HG03175 (cell line): Measurements from ENCODE around the gene PCBP3.
"Not testable (repeated sequence)": the region's sequence is repeated elsewhere in the genome, so short reads cannot be mapped to it uniquely, and the experiment has no call there.

Experiments
- ATAC-seq: cut with Tn5 transposase; IDR thresholded peaks from one replicate; pipeline ENCODE4 v1.9.1; 2021; ENCODE audit warnings: mild to moderate bottlenecking, moderate library complexity; ENCODE audit not compliant: unreplicated experiment

Gene PCBP3

DNA sequence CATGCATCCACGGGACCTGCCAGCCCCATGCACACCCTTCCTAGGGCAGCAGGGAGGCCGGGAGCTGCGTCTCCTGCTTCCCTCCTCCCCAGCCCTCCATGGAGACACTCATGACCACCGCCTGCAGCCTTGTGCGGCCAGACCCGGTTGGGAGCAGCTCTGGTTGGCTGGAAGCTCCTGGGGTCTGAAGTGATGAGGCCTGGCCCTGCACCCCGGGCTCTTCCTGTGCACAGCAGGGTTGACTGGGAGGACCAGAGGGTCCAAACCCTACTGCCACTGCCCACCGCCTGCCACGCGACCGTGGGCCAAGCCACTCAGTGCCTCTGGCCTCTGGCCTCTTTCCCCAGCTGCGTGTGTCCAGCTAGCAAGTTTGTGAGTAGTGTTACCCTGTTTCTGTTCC, 226.9 kb downstream of the PCBP3 start:
- no peak for ATAC-seq

DNA sequence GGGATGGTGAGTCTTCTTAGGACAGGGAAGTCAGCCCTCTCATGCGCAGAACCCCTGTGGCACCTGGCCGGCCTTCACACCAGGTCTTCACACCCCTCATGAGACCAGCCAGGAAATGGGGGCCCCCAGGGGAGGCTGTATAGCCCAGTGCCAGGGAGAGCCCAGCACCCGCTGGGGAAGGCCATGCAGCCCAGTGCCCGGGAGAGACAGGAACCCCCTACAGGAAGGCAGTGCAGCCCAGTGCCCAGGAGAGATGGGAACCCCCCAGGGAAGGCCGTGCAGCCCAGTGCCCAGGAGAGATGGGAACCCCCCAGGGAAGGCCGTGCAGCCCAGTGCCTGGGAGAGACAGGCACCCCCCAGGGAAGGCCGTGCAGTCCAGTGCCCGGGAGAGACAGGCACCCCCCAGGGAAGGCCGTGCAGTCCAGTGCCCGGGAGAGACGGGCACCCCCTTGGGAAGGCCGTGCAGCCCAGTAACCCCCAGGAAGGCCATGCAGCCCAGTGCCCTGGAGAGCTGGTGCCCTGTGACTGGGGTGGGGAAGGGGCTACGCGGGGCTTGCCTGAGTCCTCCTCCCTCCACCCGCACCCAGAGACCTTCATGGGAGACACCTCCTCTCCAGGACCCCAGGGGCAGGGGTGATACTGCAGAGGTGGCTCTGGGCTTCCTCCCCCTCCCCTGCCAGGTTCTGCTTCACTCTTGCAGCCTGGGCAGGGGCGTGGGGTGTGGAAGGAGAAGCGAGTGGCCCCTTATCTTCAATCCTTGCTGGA, 227.5 kb downstream of the PCBP3 start:
- ATAC-seq: no peak

DNA sequence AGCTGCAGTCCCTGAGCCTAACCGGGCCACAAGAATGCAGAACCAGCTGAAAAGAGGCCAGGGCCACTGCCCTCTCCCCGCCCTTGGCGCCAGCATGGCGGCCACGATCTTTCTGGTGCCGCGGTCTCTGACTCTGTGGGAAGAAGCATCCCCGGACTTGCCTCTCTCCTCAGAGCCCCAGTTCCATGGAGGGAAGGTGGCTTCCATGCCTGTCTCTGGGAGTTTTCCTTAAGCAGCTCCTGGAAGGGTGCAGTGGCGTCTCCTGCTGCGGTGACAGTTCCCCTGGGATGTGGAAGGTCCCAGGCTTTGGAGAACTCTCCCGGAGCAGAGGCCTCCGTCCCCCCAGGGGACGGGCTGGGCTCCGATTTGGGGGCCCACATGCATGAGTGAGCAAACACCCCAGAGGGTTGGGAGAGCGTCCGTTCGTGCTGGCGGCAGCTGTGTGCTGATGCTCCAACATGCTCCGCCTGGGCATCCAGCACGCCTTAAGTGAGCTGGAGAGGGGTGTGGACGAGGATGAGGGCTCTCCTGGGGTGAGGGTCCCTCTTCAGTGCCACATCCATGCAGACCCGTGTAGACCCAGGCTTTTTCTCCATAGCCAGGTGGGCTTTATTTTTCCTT, 228.2 kb downstream of the PCBP3 start:
- ATAC-seq: no peak

DNA sequence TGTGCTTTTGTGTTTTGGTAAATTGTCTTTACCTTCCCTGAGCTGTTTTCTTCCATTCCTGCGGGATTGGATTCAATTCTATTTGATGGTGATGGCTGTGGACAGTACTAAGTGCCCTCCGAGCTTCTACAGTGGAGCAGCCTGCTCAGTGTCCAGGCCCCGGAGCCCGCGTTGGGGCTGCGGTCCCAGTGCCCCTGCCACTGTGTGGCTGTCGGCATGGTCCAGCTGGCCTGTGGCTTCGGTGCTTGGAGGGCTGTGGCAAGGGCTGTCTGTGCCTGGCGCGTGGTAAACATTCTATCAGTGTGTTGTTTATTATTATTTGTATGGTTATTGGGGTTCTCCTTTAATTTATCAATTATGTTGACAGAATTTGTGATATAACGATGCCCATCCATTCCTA, 228.9 kb downstream of the PCBP3 start:
- ATAC-seq: no peak

DNA sequence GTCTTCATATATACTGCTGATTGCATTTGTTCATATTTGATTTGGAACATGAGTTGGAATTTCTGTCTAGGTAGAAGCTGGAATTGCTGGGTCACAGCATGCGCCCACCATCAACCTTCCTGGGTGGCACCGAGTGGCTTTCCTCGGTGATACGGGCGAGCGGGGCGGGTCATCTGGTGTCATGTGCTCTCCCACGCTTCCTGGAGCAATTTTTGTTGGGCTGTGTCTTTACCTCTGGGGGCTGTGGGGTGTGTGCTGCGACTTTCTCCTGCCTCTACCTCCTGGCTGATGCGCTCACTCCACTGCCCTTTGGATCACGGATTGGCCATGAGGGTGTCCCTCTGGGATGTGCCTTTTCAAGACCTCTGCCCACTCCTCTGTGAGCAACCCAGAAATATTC, 229.4 kb downstream of the PCBP3 start:
- ATAC-seq: no peak

DNA sequence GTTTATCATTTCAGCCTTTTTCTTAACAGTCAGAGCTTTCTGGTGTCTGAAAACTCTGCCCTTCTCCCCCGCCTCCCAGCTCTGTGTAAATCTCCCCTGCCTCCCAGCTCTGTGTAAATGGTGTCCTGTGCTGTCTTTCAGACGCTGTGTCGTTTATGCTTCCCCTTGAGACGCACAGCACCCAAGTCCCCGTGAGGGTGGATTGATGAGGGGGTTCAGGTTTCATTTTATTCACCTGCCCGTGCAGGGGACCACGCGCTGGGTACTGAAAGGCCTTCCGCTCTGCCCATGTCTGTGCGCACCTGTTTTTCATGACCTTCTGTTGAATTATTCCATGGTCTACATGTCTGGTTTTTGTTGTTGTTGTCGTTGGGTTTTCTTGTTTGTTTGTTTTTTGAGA, 229.9 kb downstream of the PCBP3 start:
- ATAC-seq: no peak

DNA sequence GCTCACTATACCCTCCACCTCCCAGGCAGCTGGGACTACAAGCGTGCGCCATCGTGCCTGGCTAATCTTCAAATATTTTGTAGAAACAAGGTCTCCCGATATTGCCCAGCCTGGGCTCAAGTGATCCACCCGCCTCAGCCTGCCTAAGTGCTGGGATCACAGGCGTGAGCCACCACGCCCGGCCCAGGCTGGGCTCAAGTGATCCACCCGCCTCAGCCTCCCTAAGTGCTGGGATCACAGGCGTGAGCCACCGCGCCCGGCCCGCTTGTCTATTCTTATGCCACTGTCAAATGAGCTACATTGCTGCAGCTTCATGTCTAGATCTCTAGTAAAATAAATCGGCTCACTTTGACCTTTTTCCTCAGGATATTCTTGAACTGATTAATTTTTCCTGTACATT, 230.3 kb downstream of the PCBP3 start:
- no peak for ATAC-seq

DNA sequence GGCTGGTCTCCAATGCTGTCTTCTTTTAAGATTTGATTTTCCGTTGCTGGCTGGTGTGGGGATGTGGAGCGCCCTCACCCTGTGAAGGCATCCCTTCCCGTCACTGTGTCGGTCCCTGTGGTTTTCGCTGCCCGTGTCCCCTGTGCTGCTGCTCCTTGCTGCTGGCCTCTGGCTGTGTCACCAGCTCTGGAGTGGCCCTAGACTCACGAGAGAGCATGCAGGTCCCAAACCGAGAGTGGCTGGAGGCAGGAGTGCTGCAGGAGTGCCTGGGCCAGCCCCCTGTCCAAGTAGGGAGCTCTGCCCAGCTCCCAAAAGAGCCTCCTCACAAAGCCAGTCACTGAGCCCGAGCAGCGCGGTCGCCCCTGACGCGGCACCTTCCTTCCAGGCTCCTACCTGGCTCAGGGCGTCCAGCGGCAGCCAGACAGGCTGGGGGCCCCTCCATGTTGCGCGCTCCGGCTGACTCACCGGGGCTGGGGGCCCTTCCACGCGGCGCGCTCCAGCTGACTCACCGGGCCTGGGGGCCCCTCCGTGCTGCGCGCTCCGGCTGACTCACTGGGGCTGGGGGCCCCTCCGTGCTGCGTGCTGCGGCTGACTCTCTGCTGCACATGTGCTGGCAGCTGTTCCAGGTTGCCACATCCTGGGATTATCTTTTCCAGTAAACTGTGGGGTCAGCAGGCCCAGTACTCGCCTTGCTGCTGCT, 231.3 kb downstream of the PCBP3 start:
- ATAC-seq: no peak

DNA sequence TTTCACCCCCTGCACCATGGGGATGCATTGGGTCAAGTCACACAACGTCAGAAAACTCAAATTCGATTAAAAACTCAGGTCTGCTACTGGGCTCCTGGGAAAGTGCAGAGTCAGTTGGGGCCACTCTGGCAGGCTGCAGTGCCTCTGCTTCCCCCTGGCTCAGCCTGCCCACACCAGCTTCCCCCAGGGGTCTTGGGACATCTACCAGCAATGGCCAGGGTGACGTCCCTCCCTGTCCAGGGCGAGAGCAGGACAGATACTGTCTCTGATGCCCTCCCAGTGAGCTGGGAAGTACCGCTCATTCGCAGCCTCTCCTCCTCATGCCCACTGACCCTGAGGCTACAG, 231.9 kb downstream of the PCBP3 start:
- no peak for ATAC-seq

DNA sequence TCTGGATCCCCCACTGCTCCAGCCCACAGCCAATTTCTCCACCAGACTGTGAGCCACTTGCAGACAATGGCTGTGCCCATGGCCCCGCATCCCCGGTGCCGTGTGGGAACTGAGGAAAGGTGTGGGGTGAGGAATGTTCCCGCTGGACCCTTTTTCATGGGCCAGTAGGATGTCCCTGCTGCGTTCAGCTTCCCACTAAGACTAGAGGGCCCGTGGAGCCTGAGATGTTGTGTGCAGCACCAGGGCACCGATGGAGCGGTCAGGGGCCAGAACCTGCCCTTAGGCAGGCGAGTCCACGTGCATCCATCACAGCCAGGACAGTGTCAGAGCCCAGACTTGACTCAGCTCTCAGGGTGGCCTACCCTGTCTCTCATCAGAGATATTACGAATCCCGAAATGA, 232.4 kb downstream of the PCBP3 start:
- ATAC-seq: no peak

DNA sequence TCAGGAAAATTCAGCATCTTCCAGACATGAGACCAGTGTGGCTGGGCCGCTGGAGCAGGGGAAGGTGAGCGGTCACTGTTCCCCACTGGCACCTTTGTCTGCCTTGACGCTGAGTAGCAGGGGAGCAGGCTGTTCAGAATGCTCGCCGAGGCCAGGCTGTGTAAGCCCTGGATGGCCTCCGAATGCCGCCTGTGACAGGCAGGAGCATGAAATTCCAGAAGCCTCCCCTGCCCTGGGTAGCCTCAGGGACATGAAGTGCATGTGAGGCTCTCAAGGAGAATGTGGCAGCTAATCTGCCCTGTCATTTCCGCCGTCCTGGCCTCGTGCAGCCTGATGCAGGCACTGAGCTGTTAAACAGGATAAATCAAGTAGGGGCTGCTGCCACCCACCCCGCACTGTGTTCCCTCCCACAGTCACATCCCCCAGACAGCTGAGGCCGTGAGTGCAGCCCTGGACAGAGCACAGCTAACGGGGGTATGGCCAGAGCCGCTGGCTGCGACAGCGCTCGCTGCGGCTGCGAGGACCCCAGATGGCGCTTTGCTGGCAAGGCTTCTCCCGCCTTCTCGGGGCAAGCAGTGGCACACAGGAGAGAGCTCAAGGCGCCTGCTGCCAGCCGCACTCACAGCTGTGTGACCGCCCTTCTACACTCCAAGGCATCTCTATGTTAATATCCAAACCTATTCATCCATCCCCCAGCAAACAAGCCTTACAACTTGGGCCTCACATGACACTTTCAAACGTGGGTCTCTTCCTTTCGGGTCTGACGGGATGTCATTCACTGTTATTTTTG, 233.1 kb downstream of the PCBP3 start:
- no peak for ATAC-seq

DNA sequence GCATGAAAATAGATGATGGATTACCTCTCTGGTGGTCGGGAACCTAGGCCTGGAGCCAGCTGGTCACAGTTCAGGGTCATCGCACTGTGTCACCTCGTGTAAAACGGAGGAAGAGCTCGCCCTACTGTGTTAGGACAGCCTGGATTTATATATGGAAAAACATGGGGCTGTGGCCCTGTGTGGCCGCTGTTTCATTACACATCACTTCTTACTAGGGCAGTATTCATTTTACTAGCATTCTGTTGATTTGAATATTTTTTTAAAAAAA, 233.6 kb downstream of the PCBP3 start:
- no peak for ATAC-seq

DNA sequence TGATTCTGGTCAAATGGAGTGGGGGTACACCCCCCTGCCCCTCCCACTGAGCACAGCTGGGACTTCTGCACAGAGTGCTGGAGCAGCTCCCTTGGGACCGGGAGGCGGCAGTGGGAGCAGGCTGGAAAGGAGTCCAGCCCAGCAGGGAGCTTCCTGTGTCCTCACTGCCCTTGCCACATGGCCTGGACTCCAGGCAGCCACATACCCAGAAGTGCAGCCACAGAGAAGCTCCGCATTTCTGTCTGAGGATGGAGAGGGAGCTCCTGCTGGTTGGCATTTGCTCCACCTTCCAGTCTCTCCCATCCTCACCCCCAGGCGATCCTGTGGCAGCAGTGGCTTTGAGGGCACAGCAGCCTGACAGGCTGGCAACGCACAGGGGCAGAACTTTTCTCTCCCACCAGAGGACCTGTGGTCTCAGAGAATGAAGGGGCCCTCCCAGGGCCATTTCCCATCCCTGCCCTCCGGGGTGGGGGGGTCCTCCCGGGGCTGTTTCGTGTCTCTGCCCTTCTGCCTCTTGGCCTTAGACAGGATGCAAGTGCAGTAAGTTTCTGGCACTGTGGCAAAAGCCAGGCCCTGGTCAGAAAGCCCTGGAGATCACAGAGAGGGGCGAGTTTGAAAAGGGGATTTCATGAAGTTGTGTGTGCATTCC, 234.4 kb downstream of the PCBP3 start:
- ATAC-seq: no peak

DNA sequence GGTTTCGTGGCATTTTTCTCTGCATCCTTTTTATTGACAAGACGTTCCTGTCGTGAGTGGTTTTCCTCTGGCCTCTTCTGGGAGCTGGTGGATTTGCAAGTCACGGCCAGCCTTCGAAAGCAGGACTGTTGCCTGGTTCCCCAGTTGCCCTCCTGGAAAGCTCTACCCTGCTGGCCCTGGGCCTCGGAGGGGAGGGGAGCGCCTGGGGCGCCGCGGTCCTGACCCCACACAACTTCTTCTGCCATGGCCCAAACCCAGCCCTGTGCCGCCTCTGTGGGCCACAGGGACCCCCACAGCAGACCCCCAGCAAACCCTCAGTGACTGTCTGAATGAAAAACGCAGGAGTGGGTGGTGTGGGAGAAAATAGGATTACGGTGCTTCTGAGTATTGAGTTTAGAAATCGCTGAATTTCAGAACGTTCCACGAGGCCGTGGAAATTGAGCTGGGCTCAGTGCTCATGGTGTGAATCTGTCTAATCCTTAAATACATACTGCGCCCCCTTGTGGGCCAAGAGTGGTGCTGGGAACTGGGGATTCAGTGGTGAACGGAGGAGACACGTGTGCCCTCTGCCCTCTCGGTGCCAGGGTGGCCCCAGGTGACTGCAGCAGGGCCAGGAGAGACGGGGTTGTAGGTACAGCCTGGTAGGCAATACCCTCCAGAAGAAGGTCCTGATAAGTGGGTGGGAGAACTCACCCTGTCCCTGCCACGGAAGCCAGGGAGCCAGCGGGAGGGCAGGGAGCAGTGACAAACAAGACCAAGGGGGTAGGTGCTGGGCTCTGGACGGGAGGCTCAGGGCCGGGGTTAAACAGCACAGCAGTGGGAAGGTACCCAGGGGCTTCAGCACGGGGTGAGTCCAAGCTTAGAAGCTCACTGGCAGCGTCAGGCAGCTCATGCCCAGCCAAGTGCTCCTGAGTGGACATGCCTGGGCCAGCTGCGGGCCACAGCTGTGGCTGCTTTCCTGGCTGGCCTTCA, 236.9 kb downstream of the PCBP3 start:
- peak; percentile 53 for ATAC-seq

DNA sequence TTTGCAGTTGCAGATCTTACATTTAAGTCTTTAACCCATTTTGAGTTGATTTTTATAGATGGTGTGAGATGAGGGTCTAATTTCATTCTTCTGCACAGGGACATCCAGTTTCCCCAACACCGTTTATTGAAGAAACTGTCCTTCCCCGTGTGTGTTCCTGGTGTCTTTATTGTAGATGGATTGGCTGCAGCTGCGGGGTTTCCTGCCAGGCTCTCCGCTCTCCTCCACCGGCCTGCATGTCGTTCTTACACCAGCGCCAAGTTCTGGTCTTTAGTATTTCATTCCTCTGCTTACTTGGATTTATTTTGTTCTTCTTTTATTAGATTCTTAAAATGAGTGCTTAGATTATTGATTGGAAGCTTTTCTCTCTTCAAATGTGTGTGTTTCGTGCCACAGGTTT, 239.1 kb downstream of the PCBP3 start:
- no peak for ATAC-seq

DNA sequence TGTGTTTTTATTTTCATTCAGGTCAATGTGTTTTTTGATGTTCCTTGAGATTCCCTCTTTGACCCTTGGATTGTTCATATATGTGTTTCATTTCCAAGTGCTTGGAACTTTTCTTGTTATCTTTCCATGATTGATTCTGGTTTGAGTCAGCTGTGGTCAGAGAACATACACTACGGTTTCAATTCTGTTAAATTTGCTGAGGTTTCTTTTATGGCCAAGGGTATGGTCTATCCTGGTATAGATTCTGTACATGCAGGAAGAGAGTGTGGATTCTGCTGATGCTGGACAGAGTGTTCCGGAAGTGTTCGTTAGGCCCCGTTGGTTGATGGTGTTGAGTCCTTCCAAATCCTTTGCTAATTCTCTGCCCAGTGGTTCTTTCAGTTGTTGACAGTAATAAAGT, 239.6 kb downstream of the PCBP3 start:
- ATAC-seq: no peak

DNA sequence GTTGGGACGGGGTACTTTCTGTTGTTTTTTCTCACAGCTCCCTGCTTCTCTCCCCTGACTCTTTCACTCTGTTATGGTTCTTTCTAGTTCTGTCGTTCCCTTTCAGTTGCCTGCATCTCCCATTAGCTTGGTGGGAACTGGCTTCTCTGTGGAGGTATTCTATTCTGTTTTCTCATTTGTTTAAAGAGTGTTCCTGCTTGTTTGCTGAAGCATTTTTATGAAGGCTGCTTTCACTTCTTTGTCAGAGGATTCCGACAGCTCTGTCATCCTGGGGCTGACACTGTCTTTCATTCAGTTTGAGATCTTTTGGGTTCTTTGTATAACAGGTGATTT, 242.0 kb downstream of the PCBP3 start:
- ATAC-seq: no peak

DNA sequence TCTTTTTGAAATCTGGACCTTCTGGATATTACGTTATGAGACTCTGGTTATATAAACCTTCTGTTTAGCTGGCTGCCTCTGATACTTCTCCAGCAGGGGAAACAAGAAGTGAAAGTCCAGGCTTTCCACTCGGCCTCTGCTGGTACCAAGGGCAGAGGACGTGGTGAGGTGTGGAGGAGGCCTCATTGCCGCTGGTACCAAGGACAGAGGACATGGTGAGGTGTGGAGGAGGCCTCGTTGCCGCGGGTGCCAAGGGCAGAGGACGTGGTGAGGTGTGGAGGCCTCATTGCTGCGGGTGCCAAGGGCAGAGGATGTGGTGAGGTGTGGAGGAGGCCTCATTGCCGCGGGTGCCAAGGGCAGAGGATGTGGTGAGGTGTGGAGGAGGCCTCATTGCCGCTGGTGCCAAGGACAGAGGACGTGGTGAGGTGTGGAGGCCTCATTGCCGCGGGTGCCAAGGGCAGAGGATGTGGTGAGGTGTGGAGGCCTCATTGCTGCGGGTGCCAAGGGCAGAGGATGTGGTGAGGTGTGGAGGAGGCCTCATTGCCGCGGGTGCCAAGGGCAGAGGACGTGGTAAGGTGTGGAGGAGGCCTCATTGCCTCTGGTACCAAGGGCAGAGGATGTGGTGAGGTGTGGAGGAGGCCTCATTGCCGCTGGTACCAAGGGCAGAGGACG, 242.5 kb downstream of the PCBP3 start:
- ATAC-seq: not testable (repeated sequence)

DNA sequence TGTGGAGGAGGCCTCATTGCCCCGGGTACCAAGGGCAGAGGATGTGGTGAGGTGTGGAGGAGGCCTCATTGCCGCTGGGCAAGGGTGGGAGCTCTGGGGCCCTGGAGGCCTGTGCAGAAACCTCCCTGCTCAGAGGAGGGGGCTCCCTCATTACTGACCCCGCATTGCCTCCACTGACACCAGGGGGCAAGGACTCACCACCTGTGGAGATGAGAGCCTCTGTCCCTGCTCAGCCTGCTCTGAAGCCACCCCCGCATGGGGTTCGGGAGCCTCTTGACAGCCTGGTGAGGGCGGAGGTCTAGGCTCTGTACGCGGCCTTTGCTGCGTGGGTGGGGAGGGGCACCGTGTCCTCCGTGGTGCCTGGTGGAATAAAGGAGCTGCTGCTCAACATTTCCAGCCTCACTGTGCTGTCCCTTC, 243.1 kb downstream of the PCBP3 start:
- no peak for ATAC-seq

DNA sequence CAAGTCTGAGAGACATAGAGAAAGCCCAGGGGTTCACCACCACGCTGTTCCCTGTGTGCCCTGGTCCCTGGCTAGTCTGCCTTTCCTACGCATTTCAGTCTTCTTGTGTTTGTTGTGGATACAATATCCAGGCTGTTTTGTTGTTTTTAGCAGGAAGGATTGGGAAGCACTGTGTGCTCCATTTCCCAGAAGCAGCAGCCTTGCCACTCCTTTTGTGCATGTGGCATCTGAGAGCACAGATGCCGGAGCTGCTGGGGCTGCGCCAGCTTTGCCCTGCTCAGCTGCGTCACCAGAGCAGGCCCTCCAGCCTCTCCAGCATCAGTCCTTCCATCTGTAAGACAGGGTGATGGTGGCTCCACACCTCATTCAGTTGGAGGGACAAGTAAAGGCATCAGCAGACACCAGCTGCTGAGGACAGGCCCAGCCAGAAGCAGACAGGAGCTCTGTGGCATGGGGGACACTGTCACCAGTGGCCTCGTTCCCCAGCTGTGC, 243.6 kb downstream of the PCBP3 start:
- ATAC-seq: no peak
